HFF-Myc (cell line): ENCODE results near the gene RNF43.
"Not testable (repeated sequence)": the region's sequence is repeated elsewhere in the genome, so short reads cannot be mapped to it uniquely, and the experiment has no call there.

ENCODE experiments used
- DNase-seq: peaks from one replicate; pipeline ENCODE4 v3.0.0-alpha.2; 2011; ENCODE audit warnings: low read depth; ENCODE audit errors: extremely low read depth
- H3K4me3 ChIP-seq: replicated peaks from 2 replicates; pipeline ENCODE4 v1.5.1; 2011; ENCODE audit warnings: low read depth, mild to moderate bottlenecking, control low read depth, low read length
- TF ChIP-seq, protein P1 (sequence below): IDR thresholded peaks from 2 replicates; pipeline ENCODE4 v1.5.1; 2012; ENCODE audit warnings: mild to moderate bottlenecking, low read depth, low read length, control low read depth; ENCODE audit errors: missing control alignments

Gene RNF43

DNA sequence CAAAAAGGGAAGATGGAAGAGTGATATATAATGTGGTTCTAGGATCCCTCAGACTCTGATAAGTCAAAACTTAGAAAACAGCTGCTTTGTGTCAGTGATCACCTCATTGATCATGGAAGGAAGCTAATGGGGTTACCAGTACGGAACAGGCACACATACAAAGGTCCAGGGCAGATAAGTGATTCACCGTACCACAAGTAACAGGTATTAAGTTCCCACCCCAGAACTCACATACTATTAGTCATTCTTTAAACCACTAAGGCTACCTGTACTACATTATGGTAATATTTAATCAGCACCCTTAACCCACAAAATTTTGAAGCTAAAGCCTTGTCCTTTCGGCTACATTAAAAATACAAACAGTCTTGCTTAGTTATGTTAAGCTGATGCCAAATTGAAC lies 17.4 kb downstream of the RNF43 start:
- H3K4me3 ChIP-seq: no peak overlapping the region
- TF ChIP-seq, protein P1, sequence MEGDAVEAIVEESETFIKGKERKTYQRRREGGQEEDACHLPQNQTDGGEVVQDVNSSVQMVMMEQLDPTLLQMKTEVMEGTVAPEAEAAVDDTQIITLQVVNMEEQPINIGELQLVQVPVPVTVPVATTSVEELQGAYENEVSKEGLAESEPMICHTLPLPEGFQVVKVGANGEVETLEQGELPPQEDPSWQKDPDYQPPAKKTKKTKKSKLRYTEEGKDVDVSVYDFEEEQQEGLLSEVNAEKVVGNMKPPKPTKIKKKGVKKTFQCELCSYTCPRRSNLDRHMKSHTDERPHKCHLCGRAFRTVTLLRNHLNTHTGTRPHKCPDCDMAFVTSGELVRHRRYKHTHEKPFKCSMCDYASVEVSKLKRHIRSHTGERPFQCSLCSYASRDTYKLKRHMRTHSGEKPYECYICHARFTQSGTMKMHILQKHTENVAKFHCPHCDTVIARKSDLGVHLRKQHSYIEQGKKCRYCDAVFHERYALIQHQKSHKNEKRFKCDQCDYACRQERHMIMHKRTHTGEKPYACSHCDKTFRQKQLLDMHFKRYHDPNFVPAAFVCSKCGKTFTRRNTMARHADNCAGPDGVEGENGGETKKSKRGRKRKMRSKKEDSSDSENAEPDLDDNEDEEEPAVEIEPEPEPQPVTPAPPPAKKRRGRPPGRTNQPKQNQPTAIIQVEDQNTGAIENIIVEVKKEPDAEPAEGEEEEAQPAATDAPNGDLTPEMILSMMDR: no peak
- no peak for DNase-seq

DNA sequence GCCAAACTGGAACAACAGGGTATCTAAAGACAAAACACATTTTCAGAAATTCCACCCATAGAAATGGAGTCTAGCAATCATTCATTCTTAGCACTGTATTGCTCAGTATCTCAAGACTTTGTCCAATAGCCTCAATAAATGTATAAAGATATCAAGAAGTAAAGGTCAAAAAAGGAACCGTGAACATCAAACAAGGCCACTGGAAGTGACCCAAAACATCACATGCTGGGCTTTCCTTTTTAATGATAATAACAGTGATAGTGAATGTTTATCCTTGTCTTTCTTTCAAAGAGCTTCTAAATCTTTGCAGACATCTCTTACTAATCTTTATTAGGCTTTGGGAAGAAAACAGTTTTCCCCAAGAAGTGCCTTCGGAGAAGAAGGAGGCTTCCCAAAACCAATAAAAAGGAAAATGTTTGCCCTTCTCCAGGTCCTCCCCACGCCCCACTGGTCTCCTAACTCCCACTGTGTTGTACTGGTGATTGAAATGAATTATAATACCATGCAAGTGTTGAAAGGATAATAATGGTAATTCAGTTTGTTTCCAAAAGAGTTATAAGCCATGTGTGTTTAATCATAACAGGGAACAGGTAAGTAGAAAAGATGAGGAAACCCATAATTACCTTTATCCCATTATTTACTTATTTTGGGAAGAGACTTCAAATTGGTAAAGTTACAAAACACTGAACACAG lies 18.6 kb downstream of the RNF43 start:
- H3K4me3 ChIP-seq: no peak overlapping the region
- DNase-seq: no peak
- TF ChIP-seq, protein P1: no peak

DNA sequence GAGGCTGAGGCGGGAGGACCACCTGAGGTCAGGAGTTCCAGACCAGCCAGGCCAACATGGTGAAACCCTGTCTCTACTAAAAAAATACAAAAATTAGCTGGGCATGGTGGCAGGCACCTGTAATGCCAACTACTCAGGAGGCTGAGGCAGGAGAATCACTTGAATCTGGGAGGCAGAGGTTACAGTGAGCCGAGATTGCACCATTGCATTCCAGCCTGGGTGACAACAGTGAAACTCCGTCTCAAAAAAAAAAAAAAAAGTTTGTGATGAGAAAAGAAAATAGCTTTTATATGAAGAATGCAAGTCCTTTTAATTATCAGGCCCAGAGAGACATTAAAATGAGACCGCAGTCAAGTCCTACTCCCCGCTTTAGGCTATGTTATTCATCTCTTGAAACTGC lies 19.9 kb downstream of the RNF43 start:
- H3K4me3 ChIP-seq, DNase-seq: not testable (repeated sequence)

DNA sequence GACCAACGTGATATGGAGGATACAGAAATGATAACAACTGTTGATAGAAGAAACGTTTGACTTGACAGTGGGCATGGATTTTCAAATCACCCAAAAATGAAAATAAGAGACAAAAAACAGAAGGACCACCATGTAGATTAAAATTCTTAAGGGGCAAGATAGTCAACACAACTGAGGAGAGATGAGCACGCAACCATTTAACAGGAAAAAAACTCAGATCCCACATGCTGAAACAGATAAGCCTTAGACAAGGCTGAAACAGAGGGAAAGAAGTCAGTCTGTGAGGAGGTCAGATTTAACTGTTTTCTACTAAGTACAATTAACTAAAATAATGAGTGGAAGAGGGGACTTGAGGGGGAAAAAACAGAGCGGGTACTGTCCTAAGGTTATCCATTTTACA lies 21.2 kb downstream of the RNF43 start:
- no peak overlapping the region for H3K4me3 ChIP-seq
- TF ChIP-seq, protein P1: no peak
- DNase-seq: no peak

DNA sequence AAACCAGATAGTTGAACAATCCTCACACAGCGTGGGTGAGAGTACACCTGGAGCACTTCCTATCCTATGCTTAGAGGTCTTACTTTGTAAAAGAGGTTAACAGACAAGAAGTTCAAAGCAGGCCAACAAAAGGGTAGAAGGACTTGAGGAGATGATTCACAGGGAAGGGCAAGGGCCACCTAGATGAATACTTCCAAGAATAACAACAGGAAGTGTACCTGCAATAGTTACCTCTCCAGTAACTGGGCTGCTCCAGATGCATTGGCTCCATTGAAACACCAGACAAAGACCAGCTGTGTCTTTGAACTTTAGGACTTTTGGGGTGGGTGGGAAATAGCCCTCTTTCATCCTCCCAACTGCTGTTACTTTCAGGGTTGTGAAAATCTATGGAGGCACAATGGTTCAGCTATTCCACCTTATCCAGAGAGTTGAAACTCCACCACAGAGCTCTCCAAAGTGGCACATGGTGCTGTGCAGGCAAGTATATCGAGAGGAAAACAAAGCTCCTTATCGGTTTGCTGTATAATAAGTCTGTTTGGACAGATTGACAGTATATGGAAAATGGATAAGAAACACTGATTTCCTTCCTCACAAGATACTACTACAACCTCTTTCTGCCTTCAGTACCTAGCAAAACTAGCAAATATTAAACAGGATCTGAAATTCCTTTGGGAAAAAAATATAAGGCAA lies 22.7 kb downstream of the RNF43 start:
- TF ChIP-seq, protein P1: no peak
- no peak for DNase-seq

DNA sequence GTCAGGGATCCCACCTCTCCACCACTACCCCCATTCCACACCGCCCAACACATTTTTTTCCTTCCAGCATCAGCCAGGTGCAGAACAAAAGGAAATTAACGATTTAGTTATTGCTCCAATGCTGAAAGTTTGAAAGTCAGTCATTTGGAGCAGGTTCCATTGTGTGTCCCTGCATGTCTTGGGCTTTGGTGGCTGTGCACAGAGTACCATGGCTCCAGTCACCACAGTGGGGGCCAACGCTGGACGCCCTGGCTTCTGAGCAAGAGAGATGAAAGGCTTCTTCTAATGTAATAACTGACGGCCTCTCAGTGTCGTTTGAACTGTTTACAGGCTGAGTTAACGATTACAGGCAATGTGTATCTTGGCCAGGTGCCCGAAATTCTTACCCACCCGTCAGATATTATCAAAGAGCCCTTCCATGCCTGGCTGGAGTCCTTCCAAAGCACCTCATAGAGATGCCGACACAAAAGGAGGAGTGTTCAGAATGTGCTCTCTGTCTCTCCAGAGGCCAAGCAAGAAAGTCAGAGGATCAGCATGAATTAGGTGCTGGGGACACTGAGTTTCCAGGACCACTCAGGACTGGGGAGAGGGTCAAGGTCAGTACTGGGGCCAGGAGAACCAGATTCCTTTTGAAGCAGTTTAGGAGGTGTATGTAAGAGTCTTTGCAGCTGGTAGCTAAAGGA lies 25.9 kb downstream of the RNF43 start:
- no peak overlapping the region for H3K4me3 ChIP-seq
- no peak for DNase-seq
- TF ChIP-seq, protein P1: no peak

More for the DNA sequence above, 22.7 kb downstream of the RNF43 start:
- H3K4me3 ChIP-seq: no peak overlapping the region

DNA sequence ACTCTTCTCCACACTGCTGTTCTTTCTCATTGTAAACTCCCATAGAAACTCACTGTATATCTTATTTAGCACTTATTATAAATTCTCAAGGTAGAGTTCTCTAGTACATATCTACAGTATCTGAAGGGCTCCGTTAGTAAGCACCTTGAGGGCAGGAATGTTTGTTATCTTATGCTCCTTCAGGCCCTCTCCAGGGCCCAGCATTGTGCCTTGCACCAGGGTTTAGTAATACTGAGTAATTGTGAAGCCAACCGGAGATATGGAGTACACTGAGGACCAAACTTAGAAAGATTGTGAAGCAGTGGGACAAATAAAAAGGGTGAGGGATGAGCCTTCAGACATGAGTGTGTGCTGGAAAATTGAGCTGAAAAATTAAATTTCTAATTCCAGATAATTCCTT lies 26.4 kb downstream of the RNF43 start:
- H3K4me3 ChIP-seq: no peak overlapping the region
- TF ChIP-seq, protein P1: no peak
- no peak for DNase-seq
